Lung microvascular endothelial cell (primary cell): ENCODE data around the gene PMM1. TPM values are rescaled to one million over a fixed set of nuclear protein-coding genes. Genes with fewer than 3 reads are reported as not detected.
"Not testable (repeated sequence)": the region's sequence is repeated elsewhere in the genome, so short reads cannot be mapped to it uniquely, and the experiment has no call there.

Experiments
- DNase-seq, 2 donors: peaks; one replicate each; pipeline versions ENCODE4 v3.0.0 to v3.0.0-alpha.2; 2010; ENCODE audit warnings: low read depth in 2 of 2
- total RNA-seq: library from RNA; depleted of rRNA; stranded (reverse); fragments of >200 nt; gene quantifications from 2 replicates; pipeline ENCODE4 v1.2.1, GENCODE V29; 2014

PMM1 gene
- total RNA-seq, 1 donor from 2014 or later, result 2.6 TPM

GRCh38 chr22:41563051-41563711 lies 26.5 kb downstream of the PMM1 start:
- DNase-seq, result peak in 1 of 2 donors; percentile 57

- no peak for DNase-seq
Observed at GRCh38 chr22:41562461-41562860, 27.2 kb downstream of the PMM1 start.

GRCh38 chr22:41561788-41562187 lies 27.9 kb downstream of the PMM1 start:
- no peak for DNase-seq

- DNase-seq, result no peak
Observed at GRCh38 chr22:41561335-41561734, 28.3 kb downstream of the PMM1 start.

- DNase-seq, result no peak
Observed at GRCh38 chr22:41560095-41560471, 29.6 kb downstream of the PMM1 start.

- not testable (repeated sequence) for DNase-seq
Observed at GRCh38 chr22:41558241-41558630, 31.4 kb downstream of the PMM1 start.

GRCh38 chr22:41557401-41558240 lies 32.0 kb downstream of the PMM1 start:
- DNase-seq, result peak in 1 of 2 donors; percentile 70

GRCh38 chr22:41556561-41556960 lies 33.1 kb downstream of the PMM1 start:
- no peak for DNase-seq

- DNase-seq, result no peak
Observed at GRCh38 chr22:41555325-41555982, 34.2 kb downstream of the PMM1 start.

- no peak for DNase-seq
Observed at GRCh38 chr22:41551877-41552582, 37.6 kb downstream of the PMM1 start.

- DNase-seq, result no peak
Observed at GRCh38 chr22:41550952-41551491, 38.6 kb downstream of the PMM1 start.

- no peak for DNase-seq
Observed at GRCh38 chr22:41548830-41549211, 40.8 kb downstream of the PMM1 start.

GRCh38 chr22:41544671-41545476 lies 44.8 kb downstream of the PMM1 start:
- no peak for DNase-seq

- peak; percentile 97 to 98 for DNase-seq
Observed at GRCh38 chr22:41543854-41544670, 45.6 kb downstream of the PMM1 start, which contains the start of gene POLR3H. TSS of gene POLR3H (minus strand) at chr22:41544470. CDS start at chr22:41544101, 369 bp downstream.

- no peak for DNase-seq
Observed at GRCh38 chr22:41542224-41542623, 47.4 kb downstream of the PMM1 start.

GRCh38 chr22:41541484-41541883 lies 48.2 kb downstream of the PMM1 start:
- DNase-seq, result no peak

- DNase-seq, result no peak
Observed at GRCh38 chr22:41540365-41540764, 49.3 kb downstream of the PMM1 start.

- DNase-seq, result no peak
Observed at GRCh38 chr22:41540006-41540315, 49.7 kb downstream of the PMM1 start.

- DNase-seq, result no peak
Observed at GRCh38 chr22:41539146-41540005, 50.3 kb downstream of the PMM1 start.
